HG03135 (cell line): Measurements from ENCODE around the gene WDR37.

Source experiments
- ATAC-seq: cut with Tn5 transposase; IDR thresholded peaks from one replicate; pipeline ENCODE4 v1.9.1; 2021; ENCODE audit warnings: mild to moderate bottlenecking, moderate library complexity; ENCODE audit not compliant: unreplicated experiment

WDR37 gene

GRCh38 chr10:1070919-1071318 is 14.7 kb downstream of the WDR37 start:
- ATAC-seq, result no peak

- no peak for ATAC-seq
These were observed 18.0 kb downstream of the WDR37 start for GRCh38 chr10:1074052-1074747.

- no peak for ATAC-seq
These were observed 18.6 kb downstream of the WDR37 start for GRCh38 chr10:1074748-1075308.

- ATAC-seq, result no peak
These were observed 22.5 kb downstream of the WDR37 start for GRCh38 chr10:1078668-1079067.

DNA sequence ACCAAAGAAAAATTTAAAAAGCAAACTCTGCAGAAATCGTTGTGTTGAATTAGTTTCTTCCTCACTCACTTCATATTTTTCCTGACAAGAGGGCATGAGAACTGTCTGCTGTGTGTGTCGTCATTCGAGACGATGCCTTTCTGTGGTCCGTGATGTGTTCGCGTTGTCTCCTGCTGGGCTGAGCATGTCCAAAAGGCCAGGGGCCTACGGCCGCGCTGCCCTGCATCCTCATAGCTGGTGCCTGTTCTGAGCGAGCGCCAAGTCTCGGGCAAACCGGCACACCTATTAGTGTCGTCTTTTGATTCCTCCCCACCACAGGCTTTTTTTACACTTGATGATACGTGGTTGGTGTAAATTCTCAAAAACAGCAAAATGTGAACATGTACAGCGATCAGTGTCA is 27.4 kb downstream of the WDR37 start:
- ATAC-seq, result no peak

- ATAC-seq, result no peak
These were observed 28.1 kb downstream of the WDR37 start for GRCh38 chr10:1084011-1084950.

DNA sequence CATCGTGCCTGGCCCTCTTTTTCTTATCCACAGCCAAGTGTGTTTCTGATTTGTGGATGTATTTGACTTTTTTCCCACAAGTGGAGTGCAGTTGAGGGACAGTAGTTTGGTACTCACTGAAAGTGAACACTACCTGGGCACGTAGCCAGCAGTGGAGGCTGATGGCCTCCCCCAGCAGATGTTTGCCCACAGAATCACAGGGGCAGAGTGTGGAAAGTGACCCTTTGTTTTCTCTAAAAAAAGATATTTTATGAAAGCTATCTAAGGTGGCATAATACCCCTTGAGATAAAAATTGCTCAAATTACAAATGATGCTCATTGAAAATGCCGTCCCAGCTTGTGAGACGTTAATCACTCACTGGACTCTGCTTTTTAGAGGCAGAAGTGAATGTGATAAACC is 29.1 kb downstream of the WDR37 start:
- no peak for ATAC-seq

GRCh38 chr10:1086787-1087186 is 30.6 kb downstream of the WDR37 start:
- no peak for ATAC-seq

DNA sequence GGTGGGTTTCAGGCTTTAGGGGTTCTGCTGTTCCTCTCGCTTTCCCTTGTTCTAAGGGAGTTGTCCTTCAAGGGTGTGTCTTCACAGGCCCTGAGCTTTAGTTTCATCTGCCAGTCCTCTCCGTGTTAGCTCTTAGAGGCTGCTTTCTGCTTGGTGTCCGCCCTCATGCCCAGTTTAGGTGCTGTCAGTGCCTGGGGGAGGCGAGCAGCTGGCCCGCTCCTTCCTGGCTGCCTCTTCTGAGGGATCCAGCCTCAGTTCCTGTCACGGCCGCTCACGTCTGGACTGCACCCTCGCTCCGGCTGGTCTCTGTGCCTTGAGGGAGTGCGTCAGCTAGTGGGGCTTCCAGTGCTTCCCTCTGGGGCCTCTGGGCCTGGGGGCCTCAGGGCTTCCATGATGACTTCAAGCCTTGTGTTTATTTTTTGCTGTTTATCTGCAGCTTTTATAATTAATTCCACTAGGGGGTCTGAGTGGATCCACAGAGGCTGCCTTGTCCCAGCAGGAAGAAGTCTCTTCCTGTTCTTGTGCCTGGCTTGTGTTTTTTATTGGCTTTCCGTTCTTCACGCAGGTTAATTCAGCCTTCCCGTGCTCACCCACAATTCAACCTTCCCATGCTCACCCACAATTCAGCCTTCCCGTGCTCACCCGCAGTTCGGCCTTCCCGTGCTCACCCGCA is 33.0 kb downstream of the WDR37 start:
- ATAC-seq, result no peak

GRCh38 chr10:1090696-1091095 is 34.5 kb downstream of the WDR37 start:
- ATAC-seq, result no peak

DNA sequence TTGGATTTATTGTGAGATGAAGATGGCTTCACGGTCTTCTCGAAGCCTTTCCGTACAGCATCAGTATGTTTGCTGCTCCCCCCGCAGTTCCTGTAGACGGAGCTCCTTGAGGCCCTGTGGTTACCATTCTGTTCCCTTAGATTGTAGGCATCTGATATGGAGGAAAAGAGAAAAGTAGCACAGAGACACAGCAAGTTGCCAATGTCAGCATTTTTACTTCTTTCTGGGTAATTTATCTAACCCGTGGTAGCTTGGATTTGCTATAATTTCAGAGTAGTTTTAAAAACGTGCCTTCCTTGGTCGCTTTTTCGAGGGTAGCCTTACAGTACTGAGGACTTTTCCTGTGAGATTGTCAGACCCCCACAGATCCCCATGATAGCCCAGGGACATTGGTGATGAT is 37.5 kb downstream of the WDR37 start:
- ATAC-seq, result no peak

GRCh38 chr10:1094112-1095057 is 38.2 kb downstream of the WDR37 start:
- no peak for ATAC-seq

GRCh38 chr10:1095498-1095897 is 39.3 kb downstream of the WDR37 start:
- ATAC-seq, result no peak

DNA sequence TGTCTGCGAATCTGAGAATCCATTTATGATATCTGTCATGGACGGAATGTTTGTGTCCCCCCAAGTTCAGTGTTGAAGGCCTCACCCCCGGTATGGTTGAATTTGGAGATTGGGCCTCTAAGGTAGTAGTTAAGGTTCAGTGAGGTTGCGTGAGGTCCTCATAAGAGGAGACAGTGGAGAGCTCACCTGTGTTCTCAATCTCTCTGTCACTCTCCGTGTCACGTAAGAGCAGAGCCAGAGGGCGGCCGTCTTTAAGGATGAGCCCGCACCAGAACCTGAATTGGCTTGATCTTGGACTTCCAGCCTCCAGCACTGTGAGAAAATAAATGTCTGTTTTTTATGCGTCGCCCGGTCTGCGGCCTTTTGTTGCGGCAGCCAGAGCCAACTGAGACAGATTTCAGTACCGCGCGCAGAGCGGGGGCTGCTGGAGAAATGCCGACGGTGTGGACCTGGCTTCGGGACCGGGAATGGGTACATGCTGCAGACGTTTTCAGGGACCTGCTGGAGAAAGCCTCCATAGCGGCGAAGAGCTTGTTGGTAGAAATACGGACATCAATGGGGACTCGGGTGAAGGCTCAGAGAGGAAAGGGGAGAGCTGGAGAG is 40.2 kb downstream of the WDR37 start:
- ATAC-seq, result no peak

GRCh38 chr10:1097436-1097835 is 41.3 kb downstream of the WDR37 start:
- ATAC-seq, result no peak

DNA sequence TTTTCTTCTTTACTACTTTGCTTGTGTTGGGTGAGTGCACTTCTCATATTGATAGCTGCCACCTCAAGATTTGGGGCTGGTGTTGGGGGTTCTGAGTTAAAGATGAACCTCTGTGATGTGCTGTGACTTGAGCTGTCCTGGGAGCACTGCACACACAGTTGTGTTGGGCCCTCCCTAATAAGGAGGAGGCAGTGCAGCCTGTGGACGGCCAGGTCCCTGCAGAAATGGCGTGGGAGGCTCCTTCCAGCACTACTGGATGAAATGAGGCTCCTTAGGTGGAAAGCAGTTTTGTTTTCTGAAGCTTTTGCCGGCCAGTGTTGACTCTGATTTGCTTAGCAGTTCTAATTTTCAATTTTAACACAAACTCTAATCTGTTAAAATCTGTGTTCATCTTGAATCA is 44.0 kb downstream of the WDR37 start:
- ATAC-seq, result no peak

GRCh38 chr10:1100691-1101368 is 44.6 kb downstream of the WDR37 start:
- ATAC-seq, result no peak

- no peak for ATAC-seq
These were observed 45.8 kb downstream of the WDR37 start for GRCh38 chr10:1101946-1102345.

DNA sequence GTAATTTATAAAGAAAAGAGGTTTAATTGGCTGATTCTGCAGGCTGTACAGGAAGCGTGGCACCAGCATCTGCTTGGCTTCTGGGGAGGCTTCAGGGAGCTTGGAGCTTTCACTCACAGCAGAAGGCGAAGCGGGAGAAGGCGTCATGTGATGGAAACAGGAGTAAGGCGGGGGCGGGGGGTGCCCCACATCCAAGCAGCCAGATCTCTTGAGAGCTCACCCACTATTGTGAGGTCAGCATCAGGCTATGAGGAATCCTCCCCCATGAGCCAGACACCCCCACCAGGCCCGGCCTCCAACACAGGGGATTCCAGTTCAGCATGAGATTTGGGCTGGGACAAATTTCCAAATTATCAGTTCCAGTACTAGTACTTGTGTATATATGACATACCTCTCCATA is 46.2 kb downstream of the WDR37 start:
- no peak for ATAC-seq
